Neural progenitor cell (in vitro differentiated cells): ENCODE measurements around the gene OR2B2.

Experiments
- EZH2phosphoT487 ChIP-seq: fragments of 200-600 bp; sonication (generic); IDR thresholded peaks from 2 replicates; pipeline ENCODE4 v1.6.1; 2017; ENCODE audit warnings: antibody characterized with exemption
- TF ChIP-seq, protein P1 (sequence below): fragments of 200-600 bp; sonication (generic); IDR thresholded peaks from 2 replicates; pipeline ENCODE4 v1.5.1; 2017; ENCODE audit warnings: antibody characterized with exemption, mild to moderate bottlenecking

DNA sequence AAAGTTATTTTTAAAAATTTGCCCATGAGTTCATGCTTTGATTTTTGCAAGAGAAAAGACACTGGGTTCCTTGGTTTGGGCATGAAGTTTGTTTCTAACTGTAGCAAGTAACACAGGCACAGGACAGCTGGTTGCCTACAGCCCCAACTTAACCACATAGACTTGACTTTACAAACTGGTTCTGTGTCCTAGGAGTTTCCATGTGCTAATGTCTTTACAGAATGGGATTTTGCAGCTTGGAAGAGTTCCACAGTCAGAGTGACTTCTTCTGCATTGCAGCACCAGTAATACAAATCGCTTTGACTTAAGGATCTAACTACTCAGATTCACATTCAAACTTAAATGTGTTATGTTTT, 44.3 kb downstream of the OR2B2 start:
- TF ChIP-seq, protein P1, sequence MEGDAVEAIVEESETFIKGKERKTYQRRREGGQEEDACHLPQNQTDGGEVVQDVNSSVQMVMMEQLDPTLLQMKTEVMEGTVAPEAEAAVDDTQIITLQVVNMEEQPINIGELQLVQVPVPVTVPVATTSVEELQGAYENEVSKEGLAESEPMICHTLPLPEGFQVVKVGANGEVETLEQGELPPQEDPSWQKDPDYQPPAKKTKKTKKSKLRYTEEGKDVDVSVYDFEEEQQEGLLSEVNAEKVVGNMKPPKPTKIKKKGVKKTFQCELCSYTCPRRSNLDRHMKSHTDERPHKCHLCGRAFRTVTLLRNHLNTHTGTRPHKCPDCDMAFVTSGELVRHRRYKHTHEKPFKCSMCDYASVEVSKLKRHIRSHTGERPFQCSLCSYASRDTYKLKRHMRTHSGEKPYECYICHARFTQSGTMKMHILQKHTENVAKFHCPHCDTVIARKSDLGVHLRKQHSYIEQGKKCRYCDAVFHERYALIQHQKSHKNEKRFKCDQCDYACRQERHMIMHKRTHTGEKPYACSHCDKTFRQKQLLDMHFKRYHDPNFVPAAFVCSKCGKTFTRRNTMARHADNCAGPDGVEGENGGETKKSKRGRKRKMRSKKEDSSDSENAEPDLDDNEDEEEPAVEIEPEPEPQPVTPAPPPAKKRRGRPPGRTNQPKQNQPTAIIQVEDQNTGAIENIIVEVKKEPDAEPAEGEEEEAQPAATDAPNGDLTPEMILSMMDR: no peak
- TF ChIP-seq EZH2phosphoT487: no peak
